Right kidney (tissue), 1 donor: ENCODE results near the gene SIRPB2.

Experiments
- DNase-seq: peaks from one replicate; pipeline ENCODE4 v3.0.0-alpha.2; 2016

SIRPB2 gene

GRCh38 chr20:1471242-1471641 is 20.0 kb downstream of the SIRPB2 start:
- DNase-seq: no peak

GRCh38 chr20:1469925-1470571 is 21.2 kb downstream of the SIRPB2 start:
- peak; percentile 31 for DNase-seq

- no peak for DNase-seq
Measured at GRCh38 chr20:1469306-1469905, 21.8 kb downstream of the SIRPB2 start.

GRCh38 chr20:1468117-1468624 is 23.0 kb downstream of the SIRPB2 start:
- no peak for DNase-seq

GRCh38 chr20:1467355-1468116 is 23.7 kb downstream of the SIRPB2 start:
- no peak for DNase-seq

GRCh38 chr20:1467082-1467354 is 24.2 kb downstream of the SIRPB2 start:
- DNase-seq: no peak

- peak; percentile 92 for DNase-seq
Measured at GRCh38 chr20:1466211-1467081, 24.8 kb downstream of the SIRPB2 start, which contains the start of gene NSFL1C. Gene NSFL1C (minus strand): TSS chr20:1466849. CDS start chr20:1466824, 25 bp downstream.

GRCh38 chr20:1465470-1466210 is 25.6 kb downstream of the SIRPB2 start:
- no peak for DNase-seq

- no peak for DNase-seq
Measured at GRCh38 chr20:1463971-1464570, 27.1 kb downstream of the SIRPB2 start.

GRCh38 chr20:1462834-1463233 is 28.4 kb downstream of the SIRPB2 start:
- no peak for DNase-seq

- DNase-seq: no peak
Measured at GRCh38 chr20:1462001-1462400, 29.2 kb downstream of the SIRPB2 start.

- DNase-seq: no peak
Measured at GRCh38 chr20:1460275-1460674, 30.9 kb downstream of the SIRPB2 start.

GRCh38 chr20:1457992-1458391 is 33.2 kb downstream of the SIRPB2 start:
- DNase-seq: no peak

- no peak for DNase-seq
Measured at GRCh38 chr20:1456300-1456699, 34.9 kb downstream of the SIRPB2 start.

- DNase-seq: no peak
Measured at GRCh38 chr20:1450926-1451491, 40.2 kb downstream of the SIRPB2 start.

- no peak for DNase-seq
Measured at GRCh38 chr20:1449370-1449769, 41.9 kb downstream of the SIRPB2 start.

GRCh38 chr20:1448081-1448620 is 43.1 kb downstream of the SIRPB2 start:
- no peak for DNase-seq

- DNase-seq: no peak
Measured at GRCh38 chr20:1446536-1446935, 44.7 kb downstream of the SIRPB2 start.

- no peak for DNase-seq
Measured at GRCh38 chr20:1443085-1443484, 48.1 kb downstream of the SIRPB2 start.

- no peak for DNase-seq
Measured at GRCh38 chr20:1442304-1442703, 48.9 kb downstream of the SIRPB2 start.

GRCh38 chr20:1441133-1441532 is 50.1 kb downstream of the SIRPB2 start:
- no peak for DNase-seq
